Brain microvascular endothelial cell (primary cell): Measurements from ENCODE around the gene SYCN.

Source experiments
- DNase-seq: peaks from one replicate; pipeline ENCODE4 v3.0.0-alpha.2; 2020
- H3K27ac ChIP-seq: fragments of 250-450 bp; sonication (Bioruptor Pico); 2 replicates; pipeline ENCODE4 v1.5.1; 2020; ENCODE audit warnings: mild to moderate bottlenecking, moderate library complexity
- H3K27me3 ChIP-seq: fragments of 250-450 bp; sonication (Bioruptor Pico); replicated peaks from 2 replicates; pipeline ENCODE4 v1.5.1; 2020; ENCODE audit warnings: mild to moderate bottlenecking
- H3K36me3 ChIP-seq: fragments of 250-450 bp; sonication (Bioruptor Pico); replicated peaks from 2 replicates; pipeline ENCODE4 v1.5.1; 2020; ENCODE audit warnings: mild to moderate bottlenecking
- H3K4me3 ChIP-seq: 2 replicates; pipeline ENCODE4 v1.5.1; 2011; ENCODE audit warnings: low read depth, mild to moderate bottlenecking, control low read depth, low read length, moderate library complexity
- CTCF ChIP-seq: IDR thresholded peaks from 2 replicates; pipeline ENCODE4 v1.5.1; 2011; ENCODE audit warnings: low read depth, mild to moderate bottlenecking, moderate library complexity, low read length, control low read depth, inconsistent platforms; ENCODE audit errors: missing control alignments
- in situ Hi-C: cut with HindIII; loops from 2 replicates; pipeline ENCODE4 v1.10.0; 2017; ENCODE audit warnings: low sequenced_read_pairs, low pct_ligation_motif_present

SYCN gene

GRCh38 chr19:39178296-39179006, 25.6 kb downstream of the SYCN start:
- no peak for DNase-seq
- Histone ChIP-seq H3K36me3 (peaks cover 20% of the 10 kb centered on the region), H3K4me3 (no peak overlapping the region), H3K27ac (no peak overlapping the region), H3K27me3 (no peaks in the 10 kb centered on the region)
- no peak for TF ChIP-seq CTCF
- in situ Hi-C loops: no loop called here

GRCh38 chr19:39177736-39178135, 26.3 kb downstream of the SYCN start:
- H3K4me3 ChIP-seq: no peak overlapping the region
- in situ Hi-C loops: no loop called here
- no peaks in the 10 kb centered on the region for H3K27me3 ChIP-seq
- no peak for TF ChIP-seq CTCF
- H3K27ac ChIP-seq: no peak overlapping the region
- no peak for DNase-seq
- peaks cover 20% of the 10 kb centered on the region for H3K36me3 ChIP-seq

GRCh38 chr19:39177110-39177699, 26.9 kb downstream of the SYCN start:
- H3K27me3 ChIP-seq: no peaks in the 10 kb centered on the region
- DNase-seq: no peak
- H3K27ac ChIP-seq: no peak overlapping the region
- peaks cover 20% of the 10 kb centered on the region for H3K36me3 ChIP-seq
- no peak for TF ChIP-seq CTCF
- in situ Hi-C loops: no loop called here
- H3K4me3 ChIP-seq: no peak overlapping the region

GRCh38 chr19:39175564-39175963, 28.5 kb downstream of the SYCN start:
- Histone ChIP-seq H3K36me3 (peaks cover 20% of the 10 kb centered on the region), H3K4me3 (no peak overlapping the region), H3K27ac (no peak overlapping the region), H3K27me3 (no peaks in the 10 kb centered on the region)
- in situ Hi-C loops: no loop called here
- DNase-seq: no peak
- no peak for TF ChIP-seq CTCF

GRCh38 chr19:39174558-39175544, 29.2 kb downstream of the SYCN start:
- in situ Hi-C loops: no loop called here
- no peak for DNase-seq
- no peak overlapping the region for H3K27ac ChIP-seq
- TF ChIP-seq CTCF: no peak
- H3K36me3 ChIP-seq: peaks cover 20% of the 10 kb centered on the region
- no peak overlapping the region for H3K4me3 ChIP-seq
- no peaks in the 10 kb centered on the region for H3K27me3 ChIP-seq
